ENCODE measurements around the gene TRIM68.

Gene TRIM68

DNA sequence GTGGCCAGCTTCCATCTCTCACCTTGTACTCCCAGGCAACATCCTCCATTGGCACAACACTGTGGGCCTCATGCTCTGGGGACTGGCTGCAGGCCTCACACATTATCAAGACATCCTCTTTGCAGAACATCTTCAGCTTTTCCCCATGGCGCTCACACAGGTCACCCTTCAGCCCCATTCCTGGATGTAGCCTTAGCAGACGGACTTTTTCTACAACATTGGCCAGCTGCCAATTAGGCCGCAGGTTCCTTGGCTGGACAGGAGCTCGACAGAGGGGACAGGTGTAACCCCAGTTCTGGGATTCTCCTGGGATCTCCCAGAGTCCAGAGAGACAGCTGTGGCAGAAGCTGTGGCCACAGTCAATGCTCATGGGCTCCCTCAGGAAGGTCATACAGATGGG, 3.0 kb downstream of the TRIM68 start:
- no peak for DNase-seq (ENCODE audit: low spot score)

DNA sequence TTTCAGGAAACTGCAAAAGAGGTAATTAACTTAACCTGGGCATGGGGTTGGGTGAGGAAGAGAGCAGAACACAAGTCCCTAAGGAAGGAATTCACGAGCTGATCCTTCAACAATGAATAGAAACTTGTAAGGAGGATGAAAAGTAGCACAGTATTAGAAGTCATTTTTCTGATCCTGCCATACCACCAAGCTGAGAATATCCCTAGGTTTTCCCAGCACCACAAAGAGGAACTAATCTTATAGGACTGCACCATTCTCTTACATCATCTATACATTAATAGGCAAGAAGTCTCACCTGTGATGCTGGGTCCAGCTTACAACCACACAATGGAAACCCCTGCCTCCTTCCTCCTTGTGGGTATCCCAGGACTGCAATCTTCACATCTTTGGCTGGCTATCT, 14.3 kb downstream of the TRIM68 start, which contains the start of gene OR52I1:
Gene OR52I1, plus strand, starts transcription at position 301 of the 400 bp plus-strand sequence. Its CDS starts 0 bp downstream, at position 301.
- DNase-seq (ENCODE audit: low spot score): no peak

DNA sequence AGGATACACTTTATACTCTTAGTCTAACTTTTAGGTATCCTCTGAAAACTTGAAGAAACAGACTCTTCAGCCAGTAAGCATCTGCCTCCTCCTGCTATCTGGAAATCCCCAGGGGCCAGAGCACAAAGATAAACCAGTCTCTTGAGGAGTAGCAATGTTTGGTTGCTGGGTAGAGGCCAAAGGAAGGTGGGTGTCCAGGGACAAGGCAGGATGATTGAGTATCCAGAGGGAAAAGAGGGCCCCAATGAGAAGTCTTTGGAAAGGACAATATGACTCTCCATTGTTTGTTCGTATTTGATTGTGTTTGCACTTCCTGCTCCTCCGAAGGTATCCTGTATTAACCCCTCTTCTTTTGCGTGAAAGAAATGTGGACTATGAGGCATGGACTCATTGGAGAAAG, 19.0 kb downstream of the TRIM68 start:
- no peak for DNase-seq (ENCODE audit: low spot score)

DNA sequence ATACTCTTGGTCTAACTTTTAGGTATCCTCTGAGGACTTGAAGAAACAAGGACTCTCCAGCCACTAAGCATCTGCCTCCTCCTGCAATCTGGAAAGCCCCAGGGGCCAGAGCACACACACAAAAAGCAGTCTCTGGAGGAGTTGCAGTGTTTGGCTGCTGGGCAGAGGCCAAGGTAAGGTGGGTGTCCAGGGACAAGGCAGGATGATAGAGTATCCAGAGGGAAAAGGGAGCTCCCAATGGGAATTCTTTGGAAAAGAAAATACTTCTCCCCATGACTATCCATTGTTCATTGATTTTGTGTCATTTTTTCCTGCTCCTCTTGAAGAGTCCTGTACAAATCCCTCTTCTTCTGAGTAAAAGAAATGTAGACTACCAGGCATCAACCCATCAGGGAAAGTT, 26.6 kb downstream of the TRIM68 start, which contains the start of gene OR52I2:
Gene OR52I2, plus strand, starts transcription at position 301 of the 400 bp plus-strand sequence.
- no peak for DNase-seq (ENCODE audit: low spot score)

DNA sequence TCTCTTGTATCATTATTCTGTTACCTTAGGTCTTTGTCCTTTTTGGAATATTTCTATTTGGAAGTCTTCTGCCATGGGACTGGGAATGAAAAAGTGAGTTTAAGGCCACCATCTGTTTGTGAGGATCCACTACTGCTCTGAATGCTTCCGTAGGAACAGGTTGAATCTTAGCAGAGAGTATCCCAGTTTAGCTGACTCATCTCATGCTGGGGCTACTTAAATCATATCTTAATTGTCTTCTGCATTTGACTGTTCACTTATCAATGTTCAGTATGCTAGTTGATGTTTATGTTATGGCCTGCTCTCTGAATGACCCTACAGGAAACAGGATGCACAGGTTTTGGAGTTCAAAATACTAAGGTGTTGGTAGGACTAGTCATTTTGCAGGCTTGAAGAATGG, 27.9 kb downstream of the TRIM68 start:
- DNase-seq (ENCODE audit: low spot score): no peak

DNA sequence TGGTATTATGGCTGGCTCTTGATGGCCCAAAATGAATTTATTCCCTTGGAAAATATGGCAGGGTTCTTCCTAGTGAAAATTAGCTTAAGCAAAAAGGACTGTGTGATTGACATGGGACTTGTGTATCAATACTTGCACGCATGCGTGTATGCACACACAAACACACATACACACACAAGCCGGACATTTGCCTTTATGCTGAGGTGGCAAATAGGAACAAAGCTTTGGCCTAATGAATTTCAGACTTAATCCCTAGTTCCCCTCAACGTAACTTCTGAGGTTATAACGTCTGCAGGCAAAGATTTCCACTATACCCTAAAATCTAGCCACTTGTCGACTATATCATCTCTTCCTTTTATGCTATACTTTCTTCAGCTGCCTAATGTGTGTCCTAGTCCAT, 29.4 kb downstream of the TRIM68 start:
- DNase-seq (ENCODE audit: low spot score): no peak

DNA sequence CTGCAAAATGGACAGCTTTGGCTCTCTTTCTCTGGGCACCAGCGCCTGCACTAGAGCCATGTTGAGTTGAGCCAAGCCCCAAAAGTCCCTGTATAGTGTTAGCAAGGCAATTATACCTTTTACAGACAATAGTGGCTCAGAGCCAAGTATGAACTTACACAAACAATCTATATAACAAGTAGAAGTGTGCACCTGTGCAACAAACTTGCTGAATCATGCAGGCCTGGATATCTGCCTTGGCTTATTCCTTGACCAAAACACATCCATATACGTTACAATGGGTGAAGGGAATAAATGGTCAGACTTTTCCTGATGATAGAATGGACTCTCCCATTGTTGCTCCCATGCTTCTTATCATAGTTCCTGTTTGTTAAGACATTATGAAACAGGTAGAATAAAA, 30.3 kb downstream of the TRIM68 start:
- no peak for DNase-seq (ENCODE audit: low spot score)

DNA sequence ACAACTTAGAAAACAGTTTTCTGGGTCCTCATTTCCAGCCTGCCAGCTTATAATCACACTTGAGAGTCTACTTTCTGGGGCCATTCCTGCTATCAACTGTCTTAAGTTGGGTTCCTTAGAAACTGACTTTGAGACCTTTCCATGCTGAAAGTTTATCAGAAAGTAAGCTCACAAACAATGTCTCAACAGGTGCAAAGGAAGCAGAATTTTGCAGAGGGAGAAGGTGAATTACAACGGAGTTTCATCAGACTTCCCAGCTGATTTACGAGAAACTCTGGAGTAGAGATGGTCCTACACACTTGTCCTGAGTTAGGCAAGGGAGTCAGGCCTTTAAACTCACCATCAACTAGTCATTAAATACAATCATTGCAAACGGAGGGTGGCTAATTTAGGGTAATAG, 31.2 kb downstream of the TRIM68 start:
- no peak for DNase-seq (ENCODE audit: low spot score)

DNA sequence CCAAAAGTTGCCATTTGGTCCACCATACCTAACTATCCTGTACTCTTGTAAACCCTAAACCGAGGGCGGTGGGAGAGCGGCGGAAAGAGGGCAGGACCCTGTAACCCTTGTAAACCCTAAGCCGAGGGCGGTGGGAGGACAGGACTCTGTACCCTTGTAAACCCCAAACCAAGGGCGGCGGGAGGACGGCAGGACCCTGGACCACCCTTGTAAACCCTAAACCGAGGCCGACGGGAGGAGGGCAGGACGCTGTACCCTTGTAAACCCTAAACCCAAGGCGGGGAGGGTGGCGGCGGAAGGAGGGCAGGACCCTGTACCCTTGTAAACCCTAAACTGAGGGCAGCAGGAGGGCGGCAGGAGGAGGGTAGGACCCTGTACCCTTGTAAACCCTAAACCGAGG, 39.0 kb downstream of the TRIM68 start:
- no peak for DNase-seq (ENCODE audit: low spot score)

DNA sequence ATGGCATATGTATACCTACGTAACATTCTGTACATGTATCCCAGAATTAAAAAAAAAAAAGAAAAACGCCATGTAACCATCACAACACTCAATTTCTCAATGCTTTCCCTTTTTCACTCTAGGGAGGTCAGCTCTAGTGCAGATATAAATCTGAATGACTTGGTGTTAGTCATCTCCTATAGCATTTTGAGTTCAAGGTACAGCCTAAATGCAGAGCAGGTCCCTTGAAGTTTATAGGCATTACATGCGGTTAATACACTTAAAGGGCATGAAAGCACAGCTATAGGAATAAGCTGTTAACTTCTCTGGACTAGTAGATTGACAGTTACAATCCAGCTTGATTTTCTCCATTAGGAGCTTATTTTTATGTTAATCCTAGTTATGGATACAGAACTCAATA, 42.7 kb downstream of the TRIM68 start:
- no peak for DNase-seq (ENCODE audit: low spot score)

DNA sequence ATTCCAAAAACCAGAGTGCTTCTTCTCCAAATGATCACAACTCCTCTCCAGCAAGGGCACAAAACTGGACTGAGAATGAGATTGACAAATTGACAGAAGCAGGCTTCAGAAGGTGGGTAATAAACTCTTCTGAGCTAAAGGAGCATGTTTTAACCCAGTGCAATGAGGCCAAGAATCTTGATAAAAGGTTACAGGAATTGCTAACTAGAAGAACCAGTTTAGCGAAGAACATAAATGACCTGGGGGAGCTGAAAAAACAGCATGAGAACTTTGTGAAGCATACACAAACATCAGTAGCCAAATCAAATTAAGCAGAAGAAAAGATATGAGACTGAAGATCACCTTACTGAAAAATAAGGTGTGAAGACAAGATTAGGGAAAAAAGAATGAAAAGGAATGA, 47.6 kb downstream of the TRIM68 start:
- DNase-seq (ENCODE audit: low spot score): no peak

DNA sequence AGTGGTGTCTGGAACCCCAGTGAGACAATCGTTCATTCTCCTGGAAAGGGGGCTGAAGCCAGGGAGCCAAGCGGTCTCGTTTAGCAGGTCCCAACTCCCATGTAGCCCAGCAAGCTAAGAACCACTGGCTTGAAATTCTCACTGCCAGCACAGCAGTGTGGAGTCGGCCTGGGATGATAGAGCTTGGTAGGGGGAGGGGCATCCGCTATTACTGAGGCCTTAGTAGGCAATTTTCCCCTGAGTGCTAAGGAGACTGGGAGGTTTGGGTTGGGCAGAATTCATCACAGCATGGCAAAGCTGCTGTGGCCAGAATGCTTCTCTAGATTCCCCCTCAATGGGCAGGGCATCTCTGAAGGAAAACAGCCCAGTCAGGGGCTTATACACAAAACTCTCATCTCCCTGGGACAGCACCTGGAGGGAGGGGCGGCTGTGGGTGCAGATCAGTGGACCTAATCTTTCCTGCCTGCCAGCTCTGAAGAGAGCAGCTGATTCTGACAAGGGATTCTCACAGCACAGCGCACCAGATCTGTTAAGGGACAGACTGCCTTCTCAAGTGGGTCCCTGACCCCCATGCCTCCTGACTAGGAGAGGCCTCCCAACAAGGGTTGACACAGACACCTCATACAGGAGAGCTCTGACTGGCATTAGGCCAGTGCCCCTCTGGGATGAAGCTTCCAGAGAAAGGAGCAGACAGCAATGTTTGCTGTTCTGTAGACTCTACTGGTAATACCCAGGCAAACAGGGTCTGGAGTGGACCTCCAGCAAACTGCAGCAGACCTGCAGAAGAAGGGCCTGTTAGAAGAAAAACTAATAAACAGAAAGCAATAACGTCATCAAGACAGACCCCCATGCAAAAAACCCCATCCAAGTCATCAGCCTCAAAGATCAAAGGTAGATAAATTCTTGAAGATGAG, 48.2 kb downstream of the TRIM68 start:
- no peak for DNase-seq (ENCODE audit: low spot score)

DNA sequence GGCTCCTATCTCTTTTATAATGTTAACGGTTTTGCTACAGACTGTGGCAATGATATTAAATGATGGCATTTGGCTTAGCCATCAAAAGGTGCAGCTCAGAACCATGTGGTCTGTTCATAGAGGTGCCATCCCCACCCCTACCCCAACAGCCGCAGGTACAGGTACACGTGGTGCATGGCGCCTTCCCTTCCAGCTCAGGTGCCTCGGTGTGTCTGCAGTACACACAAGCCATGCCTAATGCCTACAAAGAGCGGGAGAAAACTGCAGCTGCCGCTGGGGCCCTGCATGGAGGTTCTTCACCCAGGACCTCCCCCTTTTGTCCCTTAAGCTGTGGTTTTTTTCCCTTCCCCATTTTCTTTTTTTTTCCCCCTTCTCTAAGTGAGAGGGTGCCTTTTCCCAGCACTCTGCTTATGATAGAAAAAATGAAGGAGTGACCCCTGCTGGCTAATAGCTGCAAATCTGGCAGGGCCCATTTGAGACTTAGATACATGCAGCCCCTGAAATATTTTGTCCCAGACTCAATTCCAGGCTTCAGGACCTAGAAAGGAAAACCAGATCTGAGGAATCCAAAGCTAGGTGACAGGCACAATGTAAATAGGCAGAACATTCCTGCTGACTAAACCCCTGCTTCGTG, 56.6 kb downstream of the TRIM68 start:
- DNase-seq (ENCODE audit: low spot score): no peak

Measured in AG08396 (cell line).